GM13977 (cell line): ENCODE measurements around the gene CACNA2D3.
"Not testable (repeated sequence)": the region's sequence is repeated elsewhere in the genome, so short reads cannot be mapped to it uniquely, and the experiment has no call there.

Source experiments
- DNase-seq: peaks from one replicate; pipeline ENCODE4 v3.0.0; 2012; ENCODE audit warnings: low spot score
- CTCF ChIP-seq: IDR thresholded peaks from 2 replicates; pipeline ENCODE4 v1.5.1; 2012; ENCODE audit warnings: mild to moderate bottlenecking, control low read depth; ENCODE audit not compliant: insufficient read depth; ENCODE audit errors: extremely low read depth, missing control alignments
- in situ Hi-C: fragments of 300-500 bp; cut with MboI; formaldehyde crosslinking; loops from one replicate; pipeline ENCODE4 v1.12.0; 2022; ENCODE audit warnings: low sequenced_read_pairs, low pct_unique_long_range_greater_than_20kb, mixed read lengths, inconsistent platforms; ENCODE audit not compliant: unreplicated experiment

CACNA2D3 gene

GRCh38 chr3:54445630-54446029 lies 323.3 kb downstream of the CACNA2D3 start:
- TF ChIP-seq CTCF, result no peak
- DNase-seq, result no peak
- in situ Hi-C loops, result no loop called here

GRCh38 chr3:54447427-54447826 lies 325.1 kb downstream of the CACNA2D3 start:
- TF ChIP-seq CTCF, result no peak
- in situ Hi-C loops, result no loop called here
- DNase-seq, result no peak

- no peak for DNase-seq
- no peak for TF ChIP-seq CTCF
- in situ Hi-C loops, result no loop called here
Observed at GRCh38 chr3:54454806-54455205, 332.5 kb downstream of the CACNA2D3 start.

GRCh38 chr3:54458357-54458756 lies 336.0 kb downstream of the CACNA2D3 start:
- in situ Hi-C loops, result no loop called here
- no peak for TF ChIP-seq CTCF
- DNase-seq, result no peak

- DNase-seq, in situ Hi-C loops: not testable (repeated sequence)
Observed at GRCh38 chr3:54464554-54464953, 342.2 kb downstream of the CACNA2D3 start.

- in situ Hi-C loops, result no loop called here
- TF ChIP-seq CTCF, result no peak
- no peak for DNase-seq
Observed at GRCh38 chr3:54476891-54477290, 354.5 kb downstream of the CACNA2D3 start.

- no peak for DNase-seq
- TF ChIP-seq CTCF, result no peak
- in situ Hi-C loops, result no loop called here
Observed at GRCh38 chr3:54481606-54482365, 359.4 kb downstream of the CACNA2D3 start.
